Activated CD8-positive, alpha-beta T cell treated with anti-CD3 and anti-CD28 coated beads for 36 hours (primary cell): ENCODE measurements around the gene PCNX3. TPM values are rescaled to one million over a fixed set of nuclear protein-coding genes. Genes with fewer than 3 reads are reported as not detected.

Source experiments
- ATAC-seq: fragments of 200-7000 bp; cut with Tn5 transposase; one replicate; pipeline ENCODE4 v1.10.0; 2021; ENCODE audit warnings: mild to moderate bottlenecking, moderate library complexity
- CTCF ChIA-PET: fragments of 350-600 bp; sonication (Branson Sonifier 250); formaldehyde crosslinking; loops from one replicate; lab custom pipeline; 2021; ENCODE audit warnings: antibody characterized with exemption; lab: Charles Lee
- POLR2A ChIA-PET: fragments of 350-600 bp; sonication (Branson Sonifier 250); formaldehyde crosslinking; loops from one replicate; lab custom pipeline; 2021; ENCODE audit warnings: antibody characterized with exemption; lab: Charles Lee
- DNase-seq: peaks from one replicate; pipeline ENCODE4 v3.0.0-alpha.2; 2020
- H3K27ac Mint-ChIP-seq: one replicate; pipeline ENCODE4 v1.8.0; 2021; ENCODE audit warnings: mild to moderate bottlenecking, mixed read lengths
- H3K27me3 Mint-ChIP-seq: one replicate; pipeline ENCODE4 v1.8.0; 2021; ENCODE audit warnings: mixed read lengths
- H3K36me3 Mint-ChIP-seq: one replicate; pipeline ENCODE4 v1.8.0; 2021; ENCODE audit warnings: low read depth, mixed read lengths
- H3K4me1 Mint-ChIP-seq: one replicate; pipeline ENCODE4 v1.8.0; 2021; ENCODE audit warnings: low read depth, mixed read lengths
- H3K4me3 Mint-ChIP-seq: one replicate; pipeline ENCODE4 v1.8.0; 2021; ENCODE audit warnings: mild to moderate bottlenecking, moderate library complexity, mixed read lengths
- H3K9me3 Mint-ChIP-seq: one replicate; pipeline ENCODE4 v1.8.0; 2021; ENCODE audit warnings: mixed read lengths
- CTCF ChIP-seq: fragments of 200-600 bp; IDR thresholded peaks from one replicate; pipeline ENCODE4 v1.8.0; 2022; ENCODE audit warnings: antibody characterized with exemption, mild to moderate bottlenecking
- intact Hi-C: fragments of 100-400 bp; cut with micrococcal nuclease; formaldehyde crosslinking; loops from one replicate; pipeline ENCODE4 v1.10.0; 2022
- total RNA-seq, 2 experiments: library from RNA; stranded (reverse); gene quantifications; one replicate each; pipeline ENCODE4 v1.2.3, GENCODE V29; 2021

The PCNX3 gene
- total RNA-seq, 2 experiments from 2014 or later: 34.3 to 34.4 TPM

GRCh38 chr11:65577756-65578109 lies 37.8 kb upstream of the PCNX3 start:
- Mint-ChIP-seq H3K27me3 (no peaks in the 10 kb centered on the region), H3K4me1 (peaks cover 44% of the 10 kb centered on the region), H3K4me3 (peak overlapping the region; percentile 90), H3K27ac (no peak overlapping the region), H3K36me3 (peaks cover 35% of the 10 kb centered on the region), H3K9me3 (no peaks in the 10 kb centered on the region)
- no peak for ATAC-seq
- DNase-seq: no peak
- ChIA-PET CTCF (interaction anchor here (0.8 to 4.6 kb wide), 4 partner anchors 10 to 72 kb away, joined by 3 to 84 read pairs (median 10); partner anchors contain the start of gene KCNK7), POLR2A (interaction anchor here (1.4 to 5.4 kb wide), 4 partner anchors 10 to 159 kb away, joined by 3 to 87 read pairs (median 25); partner anchors contain the start of gene KCNK7)
- TF ChIP-seq CTCF: no peak
- intact Hi-C loops: loop anchor here (5.0 kb wide), 1 partner anchor 35 kb away; no protein-coding TSS in a partner anchor

GRCh38 chr11:65578134-65578533 lies 37.4 kb upstream of the PCNX3 start:
- POLR2A ChIA-PET: interaction anchor here (3.3 to 5.4 kb wide), 3 partner anchors 10 to 37 kb away, joined by 11 to 87 read pairs (median 39); partner anchors contain the start of gene KCNK7

GRCh38 chr11:65578667-65579066 lies 36.9 kb upstream of the PCNX3 start:
- DNase-seq (no peak), ATAC-seq (no peak)
- POLR2A ChIA-PET: interaction anchor here (5.4 kb wide), 2 partner anchors 9 to 15 kb away, joined by 39 to 87 read pairs; partner anchors contain the start of gene KCNK7
- Mint-ChIP-seq H3K4me1 (peaks cover 41% of the 10 kb centered on the region), H3K27ac (peak overlapping the region; percentile 43), H3K36me3 (peaks cover 33% of the 10 kb centered on the region), H3K4me3 (peak overlapping the region; percentile 90), H3K27me3 (no peaks in the 10 kb centered on the region), H3K9me3 (no peaks in the 10 kb centered on the region)
- intact Hi-C loops: loop anchor here (5.0 kb wide), 1 partner anchor 36 kb away; no protein-coding TSS in a partner anchor
- CTCF ChIA-PET: interaction anchor here (3.2 to 4.6 kb wide), 2 partner anchors 9 to 15 kb away, joined by 14 to 84 read pairs; no protein-coding TSS in a partner anchor
- no peak for TF ChIP-seq CTCF

More at GRCh38 chr11:65578134-65578533, 37.4 kb upstream of the PCNX3 start:
- ATAC-seq (no peak), DNase-seq (no peak)
- intact Hi-C loops: loop anchor here (5.0 kb wide), 1 partner anchor 36 kb away; no protein-coding TSS in a partner anchor
- CTCF ChIA-PET: interaction anchor here (1.7 to 4.6 kb wide), 3 partner anchors 10 to 18 kb away, joined by 5 to 84 read pairs (median 14); partner anchors contain the start of gene KCNK7
- peak overlapping the region; percentile 43 for H3K27ac Mint-ChIP-seq
- H3K27me3 Mint-ChIP-seq: no peaks in the 10 kb centered on the region
- peaks cover 34% of the 10 kb centered on the region for H3K36me3 Mint-ChIP-seq
- peak overlapping the region; percentile 90 for H3K4me3 Mint-ChIP-seq
- peaks cover 42% of the 10 kb centered on the region for H3K4me1 Mint-ChIP-seq
- no peaks in the 10 kb centered on the region for H3K9me3 Mint-ChIP-seq
- no peak for TF ChIP-seq CTCF

DNA sequence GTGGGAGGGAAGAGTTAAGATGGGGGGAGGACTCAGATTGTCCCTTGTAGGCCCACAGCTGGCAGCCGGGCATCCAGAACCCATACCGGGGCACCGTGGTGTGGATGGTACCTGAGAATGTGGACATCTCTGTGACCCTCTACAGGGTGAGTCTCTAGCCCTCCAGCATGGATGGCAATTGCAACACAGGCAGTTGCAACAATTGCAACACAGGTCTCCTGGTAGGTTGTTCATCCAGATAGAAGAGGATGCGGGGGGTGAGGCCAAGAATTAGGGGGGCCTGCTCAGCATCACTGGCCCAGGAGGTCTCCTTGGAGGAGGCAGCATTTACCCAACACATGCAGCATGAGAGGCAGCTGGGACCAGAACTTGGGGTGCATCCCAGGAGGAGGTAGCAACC lies 36.3 kb upstream of the PCNX3 start:
- no peak overlapping the region for H3K4me3 Mint-ChIP-seq
- no peaks in the 10 kb centered on the region for H3K9me3 Mint-ChIP-seq
- intact Hi-C loops: loop anchor here (5.0 kb wide), 1 partner anchor 37 kb away; no protein-coding TSS in a partner anchor
- no peaks in the 10 kb centered on the region for H3K27me3 Mint-ChIP-seq
- POLR2A ChIA-PET: interaction anchor here (5.4 kb wide), 2 partner anchors 9 to 15 kb away, joined by 39 to 87 read pairs; partner anchors contain the start of gene KCNK7
- TF ChIP-seq CTCF: no peak
- DNase-seq: no peak
- H3K36me3 Mint-ChIP-seq: peaks cover 32% of the 10 kb centered on the region
- H3K4me1 Mint-ChIP-seq: peaks cover 37% of the 10 kb centered on the region
- ATAC-seq: no peak
- H3K27ac Mint-ChIP-seq: no peak overlapping the region
- CTCF ChIA-PET: interaction anchor here (4.6 to 5.7 kb wide), 2 partner anchors 9 to 15 kb away, joined by 24 to 84 read pairs; partner anchors contain the start of gene KCNK7
